ENCODE data around the gene FRG1.
A peak's percentile ranks its signal among the peaks of the same experiment; 100 is the strongest.
"Not testable (repeated sequence)": the region's sequence is repeated elsewhere in the genome, so short reads cannot be mapped to it uniquely, and the experiment has no call there.

FRG1 gene

DNA sequence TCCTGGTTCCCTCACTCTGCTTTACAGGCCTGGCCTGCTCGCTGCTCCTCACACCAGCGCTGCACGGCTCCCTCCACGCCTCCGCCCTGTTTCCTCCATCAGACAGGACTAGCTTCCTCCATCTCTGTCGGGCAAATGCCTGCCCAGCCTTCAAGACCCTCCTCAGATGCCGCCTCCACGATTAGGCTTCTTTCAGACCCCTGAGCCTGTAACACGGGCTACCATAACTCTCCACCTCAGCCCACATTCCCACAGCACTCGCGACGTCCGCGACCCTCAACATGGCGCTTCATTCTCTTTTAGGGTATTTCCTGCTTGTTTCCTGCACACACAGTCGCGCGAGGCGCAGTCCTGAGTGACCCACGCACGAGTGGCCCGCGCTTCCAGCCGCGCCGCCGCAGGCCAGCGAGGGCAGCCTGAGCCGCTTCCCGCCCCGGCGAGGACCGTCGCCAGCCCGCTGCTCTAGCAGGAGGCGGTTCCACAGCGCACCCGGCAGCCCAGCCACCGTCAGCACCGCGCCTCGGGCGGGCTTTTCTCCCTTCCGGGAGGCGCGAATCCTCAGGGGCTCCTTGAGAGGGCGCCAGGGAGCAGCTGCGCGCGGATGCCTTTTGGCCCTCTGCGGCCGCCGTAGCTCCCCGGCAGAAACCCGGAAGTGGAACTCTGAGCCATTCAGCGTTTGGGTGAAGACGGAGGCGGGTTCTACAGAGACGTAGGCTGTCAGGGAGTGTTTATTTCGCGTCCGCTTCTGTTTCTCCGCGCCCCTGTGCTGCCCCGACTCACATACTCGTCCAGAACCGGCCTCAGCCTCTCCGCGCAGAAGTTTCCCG lies at the start of gene FRG1:
TSS of gene FRG1 (plus strand) at position 695 of the 827 bp plus-strand sequence. CDS start 138 bp downstream, outside the sequence.
- DNase-seq = peak; percentile 97

DNA sequence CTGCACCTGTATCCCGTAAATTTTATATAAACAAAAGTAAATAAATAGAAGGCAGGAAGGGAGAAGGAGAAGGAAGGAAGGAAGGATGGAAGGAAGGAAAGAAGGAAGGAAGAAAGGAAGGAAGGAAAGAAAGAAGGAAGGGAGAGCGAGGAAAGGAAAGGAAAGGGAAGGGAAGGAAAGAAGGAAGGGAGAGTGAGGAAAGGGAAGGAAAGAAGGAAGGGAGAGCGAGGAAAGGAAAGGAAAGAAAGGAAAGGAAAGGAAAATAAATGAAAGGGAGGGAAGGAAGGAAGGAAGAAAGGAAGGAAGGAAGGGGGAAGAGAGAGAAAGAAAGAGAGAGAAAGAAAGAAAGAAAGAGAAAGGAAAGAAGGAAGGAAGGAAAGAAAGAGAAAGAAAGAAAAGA lies 43.0 kb upstream of the FRG1 start:
- no peak for DNase-seq

DNA sequence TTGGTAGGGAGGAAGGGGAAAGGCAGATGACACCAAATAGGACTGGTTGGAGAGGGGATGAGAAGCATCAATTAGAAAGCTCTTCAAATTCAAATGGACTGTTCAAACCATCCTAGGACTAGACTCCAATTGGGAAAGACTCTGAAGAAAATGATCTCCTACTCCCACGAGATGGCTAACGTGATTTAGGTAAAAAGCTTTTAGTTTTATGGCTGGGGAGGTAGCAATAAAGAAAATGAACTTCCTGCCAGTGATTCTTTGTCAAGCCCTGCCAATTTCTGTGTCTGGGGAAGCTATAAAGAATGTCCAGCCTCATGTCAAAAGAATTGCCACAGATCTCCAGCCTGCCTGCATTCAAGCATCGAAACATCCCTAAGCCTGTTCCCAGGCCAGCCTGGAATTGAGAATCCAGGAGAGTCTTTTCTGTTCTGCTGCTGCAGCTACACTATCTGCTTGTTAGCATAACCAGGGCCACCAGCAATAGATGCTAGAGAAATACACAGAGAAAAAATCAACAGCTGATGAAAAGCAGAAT lies 41.1 kb upstream of the FRG1 start:
- not testable (repeated sequence) for DNase-seq

DNA sequence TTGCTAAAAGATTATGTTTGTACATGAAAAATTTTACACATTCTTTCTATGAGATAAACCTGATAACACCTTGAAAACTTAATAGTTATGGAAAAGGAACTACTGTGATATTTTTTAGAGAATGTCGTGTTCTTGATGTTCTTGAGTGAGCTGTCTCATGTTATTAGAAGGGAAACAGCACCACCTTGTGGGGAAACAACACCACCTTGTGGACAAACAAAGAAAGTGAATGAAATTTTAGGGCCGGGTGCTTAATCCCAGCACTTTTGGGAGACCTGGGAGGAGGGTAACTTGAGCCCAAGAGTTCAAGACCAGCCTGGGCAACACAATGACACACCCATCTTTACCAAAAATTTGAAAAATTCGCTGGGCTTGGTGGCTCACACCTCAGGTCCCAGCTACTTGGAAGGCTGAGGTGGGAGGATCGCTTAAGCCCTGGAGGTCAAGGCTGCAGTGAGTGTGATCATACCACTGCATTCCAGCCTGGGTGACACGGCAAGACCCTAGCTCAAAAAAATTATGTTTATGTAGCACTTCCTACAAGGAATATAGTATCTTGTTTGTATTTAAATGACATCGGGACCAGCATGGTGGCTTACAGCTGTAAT lies 36.1 kb upstream of the FRG1 start:
- DNase-seq = peak; percentile 28

DNA sequence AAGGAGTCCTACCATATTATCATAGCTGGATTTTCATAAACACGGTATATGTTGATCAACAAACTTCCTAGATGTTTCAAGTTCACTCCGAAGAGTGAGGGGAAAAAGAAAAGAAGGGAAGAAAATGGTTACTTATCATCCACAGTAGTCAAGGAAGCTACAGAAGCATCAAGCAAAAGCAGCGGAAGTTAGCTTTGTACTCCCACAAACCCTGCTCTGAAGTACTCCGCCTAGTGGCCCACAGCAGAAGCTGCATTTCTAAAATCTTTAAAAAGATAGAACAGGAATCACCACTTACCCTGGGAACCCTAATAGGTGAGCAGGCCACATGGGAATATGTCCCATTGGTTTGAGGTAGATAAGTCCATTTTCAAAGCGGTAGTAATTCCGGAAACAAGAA lies 28.5 kb upstream of the FRG1 start:
- DNase-seq = no peak

DNA sequence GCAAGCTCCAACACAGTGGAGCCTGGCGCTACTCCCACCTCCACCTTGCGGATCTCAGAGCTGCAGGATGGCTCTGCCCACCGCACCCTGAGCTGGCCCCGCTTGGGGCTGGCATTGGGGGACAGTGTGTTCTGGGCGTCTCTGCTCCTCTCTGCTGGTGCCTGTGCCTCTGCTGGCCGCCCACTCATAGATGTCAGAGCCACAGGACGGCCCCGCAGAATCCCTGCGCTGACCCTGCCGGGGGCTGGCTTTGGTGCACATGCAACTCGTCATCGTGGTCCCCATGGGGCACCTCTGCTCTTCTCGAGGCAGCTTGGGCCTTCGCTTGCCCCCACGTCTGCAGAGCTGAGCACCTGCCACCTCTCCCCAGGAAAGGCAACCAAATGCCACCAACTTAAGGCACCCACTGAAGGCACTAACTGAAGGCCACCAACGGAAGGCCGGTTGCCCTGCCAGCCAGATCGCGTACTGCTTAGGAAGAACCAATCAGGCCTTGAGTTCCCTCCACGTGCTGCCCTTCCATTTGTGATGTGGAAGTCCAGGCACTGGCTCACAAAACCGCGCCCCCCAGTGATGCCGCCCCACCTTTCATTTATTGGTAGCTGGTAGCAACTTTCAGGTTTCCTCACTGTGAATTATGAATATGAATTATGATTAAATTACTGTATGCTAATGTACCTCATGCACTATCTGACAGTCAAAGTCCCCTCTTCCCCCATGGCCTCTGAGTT lies 23.3 kb upstream of the FRG1 start:
- no peak for DNase-seq

DNA sequence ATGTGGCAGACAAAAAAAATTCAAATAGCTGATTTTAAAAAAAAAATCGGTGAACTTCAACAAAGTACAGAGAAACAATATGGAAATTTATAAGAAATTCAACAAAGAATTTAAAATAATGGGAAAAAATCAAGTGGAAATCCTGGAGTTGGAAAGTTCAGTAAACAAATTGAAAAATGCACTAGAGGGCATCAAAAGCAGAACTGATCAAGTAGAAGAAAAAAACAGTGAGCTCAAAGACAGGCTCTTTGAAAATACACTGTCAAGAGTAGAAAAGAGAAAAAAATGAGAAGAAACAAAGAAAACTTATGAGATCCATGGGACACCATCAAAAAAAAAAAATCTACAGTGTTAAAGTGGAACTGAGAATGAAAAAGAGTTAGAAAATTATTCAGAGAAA lies 19.6 kb upstream of the FRG1 start:
- no peak for DNase-seq

DNA sequence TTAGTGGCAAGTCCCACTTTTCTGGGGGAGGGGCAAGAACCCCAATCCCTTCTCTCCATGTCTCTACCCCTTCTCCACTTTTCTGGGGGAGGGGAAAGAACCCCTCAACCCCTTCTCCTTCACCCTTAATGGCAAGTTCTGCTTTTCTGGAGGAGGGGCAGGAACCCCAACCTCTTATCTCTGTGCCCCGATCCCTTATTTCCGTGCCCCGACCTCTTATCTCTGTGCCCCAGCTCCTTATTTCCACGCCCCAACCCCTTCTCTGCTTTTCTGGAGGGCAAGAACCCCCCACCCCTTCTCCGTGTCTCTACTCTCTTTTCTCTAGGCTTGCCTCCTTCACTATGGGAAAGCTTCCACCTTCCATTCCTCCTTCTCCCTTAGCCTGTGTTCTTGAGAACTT lies 13.9 kb upstream of the FRG1 start:
- DNase-seq = not testable (repeated sequence)

DNA sequence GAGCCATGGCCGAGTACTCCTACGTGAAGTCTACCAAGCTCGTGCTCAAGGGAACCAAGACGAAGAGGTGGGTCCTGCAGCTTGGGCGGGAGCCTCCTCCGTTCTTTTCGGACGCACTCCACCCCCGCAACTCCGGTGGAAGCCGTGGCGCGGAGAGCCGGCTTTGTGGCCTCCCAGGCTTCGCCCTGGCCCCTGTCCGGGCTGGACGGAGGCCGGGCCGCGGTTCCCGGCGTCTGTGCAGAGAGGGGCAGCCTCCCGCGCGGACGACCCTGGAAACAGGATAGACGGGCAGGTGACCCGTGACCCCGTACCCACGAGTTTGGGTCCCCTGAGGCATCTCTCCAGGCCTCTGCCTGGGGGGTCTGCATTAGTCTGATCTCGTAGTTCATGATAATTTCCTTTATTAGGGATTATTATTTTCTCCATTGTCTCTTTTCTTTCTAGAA lies 356 bp downstream of the FRG1 start:
- DNase-seq = no peak

DNA sequence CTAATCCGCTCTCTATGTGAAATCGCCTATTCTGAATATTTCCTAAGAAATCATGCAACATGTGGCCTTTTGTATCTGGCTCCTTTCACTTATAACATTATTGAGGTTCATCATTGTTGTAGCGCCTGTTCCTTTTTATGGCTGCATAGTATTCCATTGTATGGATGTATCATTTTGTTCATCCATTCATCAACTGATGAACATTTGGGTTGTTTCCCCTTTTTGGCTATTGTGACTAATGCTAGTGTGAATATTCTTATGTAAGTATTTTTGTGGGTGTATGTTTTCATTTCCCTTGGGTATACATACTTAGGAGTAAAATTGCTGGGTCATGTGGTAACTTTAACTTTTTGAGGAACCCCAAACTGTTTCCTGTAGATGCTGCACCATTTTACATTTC lies 1.7 kb downstream of the FRG1 start:
- not testable (repeated sequence) for DNase-seq

DNA sequence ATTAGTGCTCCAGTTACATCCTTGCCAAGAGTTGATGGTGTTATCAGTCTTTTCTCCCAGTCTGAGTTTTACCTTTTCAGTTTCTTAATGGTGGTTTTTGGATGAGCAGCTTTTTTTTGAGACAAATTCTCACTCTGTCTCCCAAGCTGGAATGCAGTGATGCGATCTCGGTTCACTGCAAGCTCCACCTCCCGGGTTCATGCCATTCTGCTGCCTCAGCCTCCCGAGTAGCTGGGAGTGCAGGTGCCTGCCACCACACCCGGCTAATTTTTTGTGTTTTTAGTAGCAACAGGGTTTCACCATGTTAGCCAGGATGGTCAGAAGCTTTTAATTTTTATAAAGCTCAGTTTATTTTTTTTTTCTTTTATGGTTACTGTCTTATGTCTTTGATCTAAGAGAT lies 3.4 kb downstream of the FRG1 start:
- not testable (repeated sequence) for DNase-seq

DNA sequence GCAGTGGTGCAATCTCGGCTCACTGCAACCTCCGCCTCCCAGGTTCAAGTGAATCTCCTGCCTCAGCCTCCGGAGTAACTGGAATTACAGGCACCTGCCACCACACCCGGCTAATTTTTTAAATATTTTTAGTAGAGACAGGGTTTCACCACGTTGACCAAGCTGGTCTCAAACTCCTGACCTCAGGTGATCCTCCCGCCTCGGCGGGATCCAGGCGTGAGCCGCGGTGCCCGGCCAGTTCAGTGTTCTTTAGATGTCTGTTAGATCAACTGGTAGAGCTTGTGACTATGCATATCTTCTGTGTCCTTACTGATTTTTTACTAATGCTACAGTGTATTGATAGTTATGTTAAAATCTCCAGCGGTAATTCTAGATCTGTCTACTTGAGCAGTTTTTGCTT lies 6.2 kb downstream of the FRG1 start:
- not testable (repeated sequence) for DNase-seq

DNA sequence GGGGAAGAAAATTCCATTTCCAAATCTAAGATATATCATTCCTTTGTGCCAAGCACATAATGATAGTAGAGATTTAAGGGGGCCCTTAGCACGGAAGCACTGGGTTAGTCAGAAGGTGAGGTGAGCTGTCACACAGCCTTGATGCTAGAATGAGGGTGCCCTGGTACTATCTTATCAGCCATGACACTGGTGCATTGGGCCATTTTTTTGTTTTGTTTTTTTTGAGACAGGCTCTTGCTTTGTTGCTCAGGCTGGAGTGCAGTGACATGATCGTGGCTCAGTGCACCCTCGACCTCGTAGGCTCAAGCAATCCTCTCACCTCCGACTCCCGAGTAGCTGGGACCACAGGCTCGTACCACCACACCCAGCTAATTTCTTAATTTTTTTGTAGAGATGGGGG lies 7.8 kb downstream of the FRG1 start:
- not testable (repeated sequence) for DNase-seq

DNA sequence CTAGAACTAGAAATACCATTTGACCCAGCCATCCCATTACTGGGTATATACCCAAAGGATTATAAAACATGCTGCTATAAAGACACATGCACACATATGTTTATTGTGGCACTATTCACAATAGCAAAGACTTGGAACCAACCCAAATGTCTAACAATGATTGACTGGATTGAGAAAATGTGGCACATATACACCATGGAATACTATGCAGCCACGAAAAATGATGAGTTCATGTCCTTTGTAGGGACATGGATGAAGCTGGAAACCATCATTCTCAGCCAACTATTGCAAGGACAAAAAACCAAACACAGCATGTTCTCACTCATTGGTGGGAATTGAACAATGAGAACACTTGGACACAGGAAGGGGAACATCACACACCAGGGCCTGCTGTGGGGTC lies 28.6 kb downstream of the FRG1 start:
- not testable (repeated sequence) for DNase-seq

DNA sequence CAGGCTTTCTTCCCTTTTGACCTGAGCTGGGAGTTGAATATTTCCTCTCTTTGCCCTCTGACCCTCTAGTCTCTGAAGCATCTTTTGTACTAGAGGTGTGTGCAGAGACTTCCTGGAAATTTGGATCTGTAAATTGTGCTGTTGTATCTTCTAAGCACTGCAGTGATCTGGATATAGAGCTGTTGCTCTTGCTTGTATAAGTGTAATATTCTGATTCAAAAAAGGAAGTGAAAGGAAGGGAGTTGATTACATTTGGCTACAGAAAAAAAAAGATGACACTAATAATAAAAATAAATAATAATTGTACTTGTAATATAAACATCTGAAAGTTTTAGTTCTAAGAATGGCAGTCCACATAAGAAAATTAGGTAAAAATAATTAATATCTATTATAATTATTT lies 33.0 kb downstream of the FRG1 start:
- DNase-seq = no peak

DNA sequence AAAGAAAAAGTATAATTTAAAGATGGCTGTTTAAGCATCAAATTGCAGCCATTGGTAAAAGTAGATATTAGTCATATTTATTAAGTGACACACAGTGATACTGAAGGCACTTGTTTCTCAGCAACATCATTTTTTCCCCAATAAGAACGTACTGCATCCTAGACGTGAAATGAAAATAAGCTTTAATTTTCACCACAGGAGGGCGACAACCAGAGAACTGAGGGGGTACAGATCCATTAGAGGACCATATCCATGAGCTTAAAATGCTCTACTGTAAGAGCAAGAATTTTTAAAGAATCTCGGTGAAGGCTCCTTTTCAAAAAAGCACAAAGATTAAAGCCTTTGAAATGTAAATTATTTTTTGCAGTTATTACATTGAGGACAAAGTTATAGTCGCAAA lies 33.4 kb downstream of the FRG1 start:
- DNase-seq = no peak

DNA sequence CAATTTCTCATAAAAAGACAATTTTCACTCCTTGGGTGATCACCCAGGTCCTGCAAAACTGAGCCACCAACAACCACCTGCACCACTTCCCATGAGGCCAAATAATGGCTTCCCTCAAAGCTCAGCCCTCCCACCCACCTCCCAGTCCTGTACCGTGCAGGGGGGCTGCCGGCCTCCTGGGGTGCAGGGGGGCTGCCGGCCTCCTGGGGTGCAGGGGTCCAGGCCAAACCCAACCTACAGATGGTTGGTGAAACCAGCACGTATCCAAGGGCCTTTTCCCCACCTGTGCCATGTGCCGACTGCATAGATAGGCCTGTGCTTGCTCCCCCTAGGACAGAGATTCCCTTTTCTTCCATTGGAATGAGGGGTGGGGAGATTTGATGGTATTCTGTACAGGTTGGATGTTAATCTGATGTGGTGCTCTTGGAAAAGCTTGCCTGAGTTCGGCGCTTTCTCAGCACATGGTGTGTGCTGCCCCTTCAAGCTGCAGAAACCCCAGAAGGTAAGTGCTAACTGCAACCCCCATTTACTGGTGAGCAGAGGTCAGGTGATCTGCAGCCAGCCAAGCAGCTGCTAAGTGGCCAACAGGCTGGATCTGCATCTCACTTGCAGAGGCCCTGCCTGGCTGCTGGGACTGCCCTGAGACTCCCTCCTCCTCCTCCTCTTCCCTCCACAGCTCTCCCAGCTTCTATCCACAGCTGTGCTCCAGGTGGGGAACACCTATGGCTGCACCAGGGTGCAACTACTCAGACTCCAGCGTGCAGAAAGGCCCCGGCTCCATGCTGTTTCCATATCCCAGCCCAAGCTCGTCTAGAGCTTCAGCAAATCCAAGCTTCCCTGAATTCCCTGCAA lies 38.8 kb downstream of the FRG1 start:
- DNase-seq = no peak

DNA sequence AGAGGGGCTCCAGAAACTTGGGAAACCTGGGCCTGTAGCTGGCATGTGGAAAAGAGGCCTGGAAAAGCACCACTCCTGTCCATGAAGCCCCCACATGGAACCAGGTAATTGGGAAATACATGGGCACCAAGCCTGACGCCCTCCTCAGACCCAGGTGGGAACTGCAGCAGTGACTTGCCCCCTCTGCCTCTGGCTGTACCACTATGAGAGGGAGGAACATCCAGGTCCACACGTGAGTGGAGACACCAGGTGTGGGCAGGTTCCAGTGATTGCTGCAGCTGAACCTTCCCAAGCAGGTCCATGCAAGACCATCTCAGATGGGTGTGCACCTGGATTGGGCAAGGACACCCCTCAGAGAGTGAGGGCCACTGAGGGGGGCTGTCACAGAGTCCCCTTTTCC lies 39.6 kb downstream of the FRG1 start:
- not testable (repeated sequence) for DNase-seq

DNA sequence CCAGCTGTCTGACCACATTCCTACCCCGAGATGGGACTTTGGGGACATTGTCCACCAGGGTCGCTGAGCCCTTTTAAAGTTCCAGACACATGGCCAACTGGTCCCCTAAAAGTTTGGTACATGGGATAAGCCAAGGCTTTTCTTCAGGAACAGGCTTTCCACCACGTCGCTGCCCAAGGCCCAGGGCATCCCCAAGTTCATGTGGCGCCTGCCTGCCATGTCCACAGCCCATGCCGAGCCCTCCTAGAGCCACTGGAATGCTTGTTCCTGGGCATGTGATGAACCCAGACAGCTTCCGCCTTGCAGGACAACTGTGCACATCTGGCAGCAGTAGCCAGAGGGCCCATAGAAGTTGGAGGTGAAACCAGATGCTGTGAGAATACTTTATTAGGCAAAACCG lies 41.3 kb downstream of the FRG1 start:
- no peak for DNase-seq

DNA sequence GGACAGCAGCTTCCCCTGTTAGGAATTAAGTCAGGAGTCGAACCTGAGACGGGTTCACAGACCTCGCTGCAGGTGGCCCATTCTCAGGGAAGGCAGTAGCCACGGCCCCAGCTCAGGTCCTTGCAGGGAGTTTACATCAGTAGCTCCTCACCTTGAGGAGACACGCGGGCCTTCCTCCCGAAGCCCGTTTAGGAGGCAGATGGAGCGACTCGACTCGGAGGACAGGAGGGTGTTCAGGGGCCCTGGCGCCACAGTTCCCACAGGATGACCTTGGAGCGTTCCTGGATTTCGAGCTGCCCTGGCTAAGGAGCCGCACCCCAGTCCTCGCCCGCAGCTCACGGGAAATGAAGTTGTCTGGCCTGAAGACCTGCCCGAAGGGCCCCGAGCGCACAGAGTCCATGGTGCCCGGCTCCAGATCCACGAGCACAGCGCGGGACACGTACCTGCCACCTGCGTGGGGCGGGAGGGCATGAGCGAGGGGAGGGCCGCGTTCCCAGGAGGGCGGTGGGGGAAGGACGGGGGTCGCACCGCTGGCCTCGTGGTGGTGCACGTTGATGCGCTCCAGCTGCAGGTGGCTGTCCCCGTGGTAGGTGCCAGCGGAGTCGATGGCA lies 43.3 kb downstream of the FRG1 start:
- DNase-seq = not testable (repeated sequence)

DNA sequence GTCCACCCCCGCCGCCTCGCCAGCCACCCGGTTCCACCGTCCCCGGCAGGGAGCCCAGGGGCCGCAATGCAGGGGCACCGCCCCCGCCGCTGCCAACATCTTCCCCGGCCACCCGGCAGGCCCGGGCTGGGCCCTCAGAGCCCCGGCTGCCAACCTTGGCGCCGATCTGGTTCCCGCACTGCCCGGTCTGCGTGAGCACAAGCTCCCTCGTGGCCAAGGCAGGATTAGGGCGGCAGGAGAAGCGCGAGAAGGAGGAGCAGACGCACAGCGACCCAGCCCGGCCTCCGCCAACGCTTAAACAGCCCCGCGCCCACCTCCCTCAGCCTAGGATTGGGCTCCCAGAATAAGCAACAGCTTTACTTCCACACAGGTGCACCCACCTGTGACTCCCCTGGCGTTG lies 44.0 kb downstream of the FRG1 start:
- not testable (repeated sequence) for DNase-seq

DNA sequence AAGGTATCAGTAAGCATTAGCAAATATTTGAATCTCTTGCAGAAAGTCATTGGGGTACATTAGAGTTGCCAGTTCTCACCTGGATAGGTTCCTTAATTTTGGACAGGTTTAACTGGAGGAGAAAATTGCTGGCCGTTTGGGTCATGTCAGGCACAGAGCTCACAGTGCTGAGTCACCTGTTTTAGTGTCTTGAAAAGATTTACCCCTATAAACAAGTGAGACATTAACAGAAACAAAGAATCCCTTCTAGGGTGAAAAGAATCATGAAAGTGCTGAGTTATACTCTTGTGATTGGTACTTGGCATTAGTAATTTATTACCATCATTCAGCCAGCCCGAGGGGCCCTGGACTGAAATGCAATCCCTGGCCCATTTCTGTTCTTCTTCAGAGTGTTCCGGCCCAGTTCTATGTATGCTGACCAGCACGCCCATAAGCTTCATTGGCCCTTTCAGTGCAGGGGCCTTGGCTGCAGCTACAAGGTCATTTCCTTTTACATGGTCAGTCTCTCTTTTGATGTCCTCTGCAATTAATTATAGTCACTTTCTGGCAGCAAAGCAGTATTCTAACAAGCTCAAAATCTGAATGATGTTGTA lies 45.1 kb downstream of the FRG1 start:
- DNase-seq = not testable (repeated sequence)
